Hematopoietic multipotent progenitor cell treated with erythropoietin and hydrocortisone succinate and interleukin-3 and kit ligand, for 6 days (in vitro differentiated cells): ENCODE measurements around the gene TRIM69.
"Not testable (repeated sequence)": the region's sequence is repeated elsewhere in the genome, so short reads cannot be mapped to it uniquely, and the experiment has no call there.

Source experiments
- DNase-seq: peaks from one replicate; pipeline ENCODE4 v3.0.0-alpha.2; 2015

TRIM69 gene

DNA sequence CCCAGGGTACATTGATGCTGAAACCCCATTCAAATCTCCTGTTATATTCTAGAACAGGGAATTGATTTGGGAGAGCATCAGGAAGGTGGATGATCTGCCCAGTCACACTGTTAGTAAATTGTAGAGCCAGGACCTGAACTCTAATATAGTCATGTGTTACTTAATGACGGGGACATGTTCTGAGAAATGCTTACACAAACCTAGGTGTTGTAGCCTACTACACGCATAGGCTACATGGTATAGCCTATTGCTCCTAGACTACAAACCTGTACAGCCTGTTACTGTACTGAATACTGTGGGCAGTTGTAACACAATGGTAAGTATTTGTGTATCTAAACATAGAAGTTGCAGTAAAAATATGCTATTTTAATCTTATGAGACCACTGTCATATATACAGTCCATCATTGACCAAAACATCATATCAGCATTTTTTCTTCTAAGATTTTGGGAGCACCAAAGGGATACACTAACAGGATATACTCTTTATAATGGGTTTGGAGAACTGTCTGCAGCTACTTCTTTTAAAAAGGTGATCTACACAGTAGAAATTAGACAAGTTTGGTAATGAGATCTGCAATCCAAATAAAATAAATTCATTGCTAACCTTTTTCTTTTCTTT, 19.2 kb upstream of the TRIM69 start:
- no peak for DNase-seq

DNA sequence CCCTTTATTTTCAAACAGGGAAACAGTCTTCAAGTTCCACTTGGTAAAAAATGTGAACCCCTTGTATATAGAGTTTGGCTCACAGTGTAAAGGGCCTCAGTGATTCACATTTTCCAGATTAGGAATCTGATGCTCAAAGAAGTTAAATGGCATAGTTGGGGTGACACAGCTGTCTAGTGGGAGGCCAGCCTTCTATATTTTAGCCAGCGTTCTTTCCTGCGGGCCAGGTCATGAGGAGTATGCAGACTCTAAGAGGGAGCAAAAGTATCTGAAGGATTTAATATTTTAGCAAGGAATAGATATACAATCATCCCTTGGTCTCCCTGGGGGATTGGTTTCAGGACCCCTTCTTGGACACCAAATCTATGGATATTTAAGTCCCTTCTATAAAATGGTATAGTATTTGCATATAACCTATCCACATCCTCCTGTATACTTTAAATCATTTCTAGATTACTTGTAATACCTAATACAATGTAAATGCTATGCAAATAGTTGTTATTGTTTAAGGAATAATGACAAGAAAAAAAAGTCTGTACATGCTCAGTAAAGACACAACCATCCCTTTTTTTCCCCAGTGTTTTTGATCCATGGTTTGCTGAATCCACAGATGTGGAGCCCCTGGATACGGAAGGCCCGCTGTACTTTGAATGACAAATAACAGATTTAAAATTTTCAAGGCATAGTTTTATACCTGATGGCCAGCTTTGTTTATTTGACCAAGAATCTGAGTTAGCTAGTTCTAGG, 18.0 kb upstream of the TRIM69 start:
- DNase-seq: no peak

DNA sequence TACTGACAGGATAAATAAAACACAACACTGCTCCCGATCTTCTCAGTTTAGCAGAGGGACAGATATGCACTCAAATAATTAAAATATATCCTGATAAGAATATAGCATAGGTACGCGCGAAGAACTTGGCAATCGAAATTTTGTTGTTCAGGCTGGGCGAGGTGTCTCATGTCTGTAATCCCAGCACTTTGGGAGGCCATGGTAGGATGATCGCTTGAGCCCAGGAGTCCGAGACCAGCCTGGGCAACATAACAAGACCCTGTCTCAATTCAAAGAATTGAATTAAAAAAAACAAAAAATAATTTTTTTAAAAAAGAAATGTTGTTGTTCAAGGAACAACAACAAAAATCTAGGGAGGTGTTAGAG, 17.4 kb upstream of the TRIM69 start:
- no peak for DNase-seq

DNA sequence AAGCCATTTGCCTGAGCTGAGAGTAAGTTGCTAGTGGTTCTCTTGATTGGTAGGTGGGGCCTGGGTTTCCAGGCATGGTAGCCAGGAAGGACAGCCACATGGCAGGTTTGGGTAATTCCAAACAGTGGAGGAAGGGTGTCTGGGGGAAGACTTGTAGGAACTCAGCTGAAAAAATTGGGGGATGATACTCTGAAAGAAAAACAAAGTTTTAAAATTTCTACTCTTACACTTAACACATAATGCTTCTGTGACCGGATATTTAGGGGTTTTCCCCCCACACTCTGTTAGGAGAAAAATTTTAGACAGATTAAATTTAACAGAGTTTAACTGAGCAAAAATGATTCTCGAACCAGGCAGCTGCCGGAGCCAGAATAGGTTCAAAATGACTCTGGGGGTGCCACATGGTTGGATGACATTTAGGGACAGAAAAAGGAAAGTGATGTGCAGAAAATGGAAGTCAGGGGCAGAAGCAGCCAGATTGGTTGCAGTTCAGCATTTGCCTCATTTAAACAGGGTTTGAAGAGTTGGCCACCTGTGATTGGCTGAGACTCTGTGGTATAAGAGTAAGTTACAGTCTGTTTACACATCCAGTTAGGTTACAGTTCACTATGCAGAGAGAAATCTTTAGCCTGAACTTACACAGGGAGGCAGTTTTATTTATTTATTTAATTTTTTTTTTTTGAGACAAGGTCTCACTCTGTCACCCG, 16.9 kb upstream of the TRIM69 start:
- peak; percentile 29 for DNase-seq

DNA sequence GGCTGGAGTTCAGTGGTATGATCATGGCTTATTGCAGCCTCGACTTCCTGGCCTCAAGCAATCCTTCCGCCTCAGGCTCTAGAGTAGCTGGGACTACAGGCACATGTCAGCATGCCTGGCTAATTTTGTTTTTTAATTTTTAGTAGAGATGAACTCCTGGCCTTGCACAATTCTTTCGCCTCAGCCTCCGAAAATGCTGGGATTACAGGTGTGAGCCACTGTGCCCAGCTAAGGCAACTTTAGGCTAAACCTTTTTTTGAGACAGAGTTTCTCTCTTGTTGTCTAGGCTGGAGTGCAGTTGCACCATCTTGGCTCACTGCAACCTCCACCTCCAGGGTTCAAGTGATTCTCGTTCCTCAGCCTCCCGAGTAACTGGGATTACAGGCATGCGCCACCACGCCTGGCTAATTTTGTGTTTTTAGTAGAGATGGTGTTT, 16.3 kb upstream of the TRIM69 start:
- DNase-seq: not testable (repeated sequence)

DNA sequence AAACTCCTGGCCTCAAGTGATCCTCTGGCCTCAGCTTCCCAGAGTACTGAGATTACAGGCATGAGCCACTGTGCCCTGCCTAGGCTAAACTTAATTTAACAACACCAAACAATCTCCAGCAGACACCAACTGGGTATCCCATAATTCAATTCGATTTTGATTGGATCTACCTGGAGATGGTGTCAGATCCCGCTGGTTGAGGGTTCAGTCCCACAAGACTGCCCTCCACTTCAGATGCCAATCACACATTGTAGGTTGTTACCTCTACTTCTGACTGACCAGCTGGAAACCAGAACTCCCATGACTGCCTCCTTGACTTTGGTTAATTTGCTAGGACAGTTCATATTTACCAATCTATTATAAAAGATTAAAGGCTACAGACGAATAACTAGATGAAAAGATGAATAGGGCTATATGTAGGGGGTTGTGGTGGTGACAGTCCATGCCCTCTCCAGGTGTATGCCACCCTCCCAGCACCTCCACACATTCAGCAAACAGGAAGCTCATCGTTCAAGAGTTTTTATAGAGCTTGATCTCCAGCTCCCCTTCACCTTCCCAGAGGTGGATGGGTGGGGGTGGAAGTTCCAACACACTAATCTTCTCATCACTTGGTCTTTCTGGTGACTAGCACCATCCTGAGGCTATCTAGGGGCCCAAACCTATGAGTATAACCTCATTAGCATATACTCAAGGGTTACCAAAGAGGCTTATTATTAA, 15.7 kb upstream of the TRIM69 start:
- no peak for DNase-seq

DNA sequence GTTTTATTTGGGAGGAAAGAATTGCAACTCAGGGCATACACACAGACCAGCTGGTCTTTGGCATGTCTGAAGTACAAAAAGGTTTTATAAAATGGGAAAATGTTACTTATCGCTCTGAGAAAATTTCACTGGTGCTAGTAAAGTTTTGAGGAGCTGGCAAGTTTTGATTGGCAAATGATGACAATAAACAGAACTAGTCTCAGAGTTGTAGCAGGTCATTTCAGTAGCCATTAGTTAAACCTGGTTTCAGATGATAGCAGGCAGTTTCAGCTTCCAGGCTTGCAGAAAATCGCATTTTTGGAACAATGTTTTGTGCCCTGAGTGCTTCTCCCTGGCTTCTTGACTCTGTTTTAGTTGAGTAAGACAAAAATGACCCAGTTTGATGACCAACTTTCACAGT, 14.3 kb upstream of the TRIM69 start:
- DNase-seq: no peak

DNA sequence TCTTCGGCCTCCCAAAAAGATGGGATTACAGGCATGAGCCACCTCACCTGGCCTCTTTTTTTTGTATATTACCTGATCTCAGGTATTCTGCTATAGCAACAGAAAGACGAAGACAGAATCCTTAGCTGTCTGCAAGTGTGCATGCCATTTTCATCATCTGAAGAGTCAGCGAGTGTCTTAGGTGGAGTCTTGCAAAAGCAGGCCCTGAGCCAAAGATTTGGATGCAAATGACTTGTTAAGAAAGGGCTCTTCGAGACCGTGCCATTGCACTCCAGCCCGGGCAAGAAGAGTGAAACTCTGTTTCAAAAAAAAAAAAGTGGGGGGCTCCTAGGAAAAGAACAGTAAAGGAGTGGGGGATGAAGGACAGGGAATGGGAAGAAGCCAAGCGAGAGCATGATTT, 10.2 kb upstream of the TRIM69 start:
- peak; percentile 47 for DNase-seq

DNA sequence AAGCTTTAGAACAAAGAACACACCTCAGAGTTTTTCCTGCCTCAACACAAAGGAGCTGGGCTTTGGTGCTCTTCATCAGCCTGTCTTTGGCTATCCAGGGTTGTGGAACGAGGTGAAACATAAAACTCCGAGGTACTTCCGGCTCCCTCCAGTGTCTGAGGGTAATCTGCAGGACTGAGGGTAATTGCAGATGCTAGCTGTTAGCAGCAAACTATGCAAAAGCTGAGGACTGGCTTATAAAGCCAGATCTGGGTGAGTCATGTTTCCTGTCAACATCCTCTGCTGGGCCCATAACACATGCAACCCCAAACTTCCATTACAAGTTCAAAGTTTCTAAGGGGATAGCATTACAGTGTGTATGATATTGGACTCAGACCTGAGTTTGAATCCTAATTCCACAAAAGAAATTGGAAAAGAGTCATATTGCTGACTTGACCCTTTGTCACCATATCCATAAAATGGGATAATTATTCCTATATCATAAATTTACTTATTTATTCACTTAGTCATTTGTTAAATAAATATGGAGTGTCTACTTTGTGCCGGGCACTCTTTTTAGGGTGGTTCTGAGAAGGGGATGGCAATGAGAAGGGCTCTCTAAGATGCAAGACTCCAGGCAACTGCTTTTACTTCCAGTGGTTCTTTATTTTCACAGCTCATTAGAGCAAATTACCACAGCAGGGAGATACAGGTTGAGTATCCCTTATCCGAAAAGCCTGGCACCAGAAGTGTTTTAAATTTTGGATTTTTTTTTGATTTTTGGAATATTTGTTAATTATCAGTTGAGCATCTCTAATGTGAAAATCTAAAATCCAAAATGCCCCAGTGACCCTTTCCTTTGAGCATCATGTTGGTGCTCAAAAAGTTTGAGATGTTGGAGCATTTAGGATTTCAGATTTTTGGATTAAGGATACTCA, 9.5 kb upstream of the TRIM69 start:
- peak; percentile 86 for DNase-seq

DNA sequence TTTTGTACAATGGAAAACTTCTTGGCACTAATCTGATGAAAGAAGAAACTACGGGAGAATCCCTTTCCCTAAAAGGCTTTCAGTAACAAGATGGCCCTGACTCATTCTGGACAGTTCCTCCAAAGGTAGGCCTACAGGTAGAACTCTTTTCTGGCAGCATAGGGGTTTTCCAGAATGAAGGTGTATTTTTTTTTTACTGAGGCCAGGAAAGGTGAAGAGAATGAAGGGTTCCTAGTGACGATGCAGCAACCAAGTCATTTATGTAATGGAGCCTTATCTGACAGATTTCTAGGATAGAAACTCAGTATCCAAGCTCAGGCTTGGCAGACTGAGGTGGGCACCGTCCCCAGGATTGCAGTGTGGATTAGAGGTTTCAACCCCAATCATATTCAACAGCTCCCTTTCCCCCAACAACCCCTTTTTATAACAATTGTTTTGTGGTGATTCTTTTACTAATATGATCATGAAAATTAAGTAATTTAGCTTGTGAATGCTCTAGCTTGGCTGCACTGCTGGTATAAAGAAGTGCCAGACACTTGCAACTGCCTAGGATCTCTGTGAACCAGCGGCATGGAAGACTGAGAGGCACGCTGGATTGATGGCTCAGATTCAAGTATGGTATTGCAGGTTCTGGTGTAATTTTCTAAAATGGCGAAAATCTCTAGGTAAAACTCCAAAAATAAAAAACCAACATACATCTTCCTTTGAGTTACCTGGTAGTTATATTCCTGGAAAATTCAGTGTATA, 8.7 kb upstream of the TRIM69 start:
- DNase-seq: no peak

DNA sequence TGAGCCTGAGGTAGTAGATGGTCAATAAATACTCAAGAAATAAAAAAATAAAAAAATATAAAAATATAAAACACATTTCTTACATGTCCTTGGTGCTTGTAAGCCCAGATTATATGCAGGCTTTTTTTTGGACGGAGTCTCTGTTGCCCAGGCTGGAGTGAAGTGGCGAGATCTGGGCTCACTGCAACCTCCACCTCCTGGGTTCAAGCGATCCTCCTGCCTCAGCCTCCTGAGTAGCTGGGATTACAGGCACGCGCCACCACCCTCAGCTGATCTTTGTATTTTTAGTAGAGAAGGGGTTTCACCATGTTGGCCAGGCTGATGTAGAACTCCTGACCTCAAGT, 8.1 kb upstream of the TRIM69 start:
- DNase-seq: not testable (repeated sequence)

DNA sequence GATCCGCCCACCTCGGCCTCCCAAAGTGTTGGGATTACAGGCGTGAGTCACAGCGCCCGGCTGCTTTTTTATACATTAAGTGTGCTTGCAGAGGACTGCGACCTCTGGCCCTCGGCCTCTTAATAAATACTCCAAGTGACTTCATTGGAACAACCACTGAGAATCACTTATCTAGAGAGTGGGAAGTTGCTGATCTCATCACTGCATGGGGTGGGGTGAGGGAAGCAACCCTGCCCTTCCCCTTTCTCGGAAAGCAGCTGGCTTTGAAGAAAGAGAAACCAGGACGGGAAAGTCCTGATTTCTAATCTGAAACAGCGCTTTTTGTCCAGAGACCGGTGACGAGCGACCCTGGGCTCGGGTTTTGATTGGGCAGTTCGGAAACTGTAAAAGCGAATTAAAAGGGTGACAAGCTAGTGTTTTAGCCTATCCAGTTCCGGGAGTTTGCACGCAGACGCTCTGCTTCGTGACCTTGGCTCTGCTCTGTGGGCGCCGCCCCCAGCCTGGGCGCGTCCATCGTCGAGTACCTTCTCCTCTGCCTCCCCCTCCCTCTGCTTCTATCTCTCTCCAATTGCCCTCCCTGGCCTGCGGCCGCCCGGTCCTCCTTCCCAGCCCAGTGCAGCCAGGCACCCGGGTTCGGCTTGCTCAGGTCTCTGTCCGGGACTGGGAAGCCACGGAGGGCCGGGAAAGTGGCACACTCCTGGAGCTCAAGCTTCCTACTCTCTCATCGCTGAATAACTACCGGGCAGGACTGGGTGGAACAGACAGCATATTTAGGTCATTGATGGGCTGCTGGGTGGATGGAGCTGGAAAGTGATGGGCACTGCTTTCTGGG, 7.5 kb upstream of the TRIM69 start:
- DNase-seq: peak; percentile 98

DNA sequence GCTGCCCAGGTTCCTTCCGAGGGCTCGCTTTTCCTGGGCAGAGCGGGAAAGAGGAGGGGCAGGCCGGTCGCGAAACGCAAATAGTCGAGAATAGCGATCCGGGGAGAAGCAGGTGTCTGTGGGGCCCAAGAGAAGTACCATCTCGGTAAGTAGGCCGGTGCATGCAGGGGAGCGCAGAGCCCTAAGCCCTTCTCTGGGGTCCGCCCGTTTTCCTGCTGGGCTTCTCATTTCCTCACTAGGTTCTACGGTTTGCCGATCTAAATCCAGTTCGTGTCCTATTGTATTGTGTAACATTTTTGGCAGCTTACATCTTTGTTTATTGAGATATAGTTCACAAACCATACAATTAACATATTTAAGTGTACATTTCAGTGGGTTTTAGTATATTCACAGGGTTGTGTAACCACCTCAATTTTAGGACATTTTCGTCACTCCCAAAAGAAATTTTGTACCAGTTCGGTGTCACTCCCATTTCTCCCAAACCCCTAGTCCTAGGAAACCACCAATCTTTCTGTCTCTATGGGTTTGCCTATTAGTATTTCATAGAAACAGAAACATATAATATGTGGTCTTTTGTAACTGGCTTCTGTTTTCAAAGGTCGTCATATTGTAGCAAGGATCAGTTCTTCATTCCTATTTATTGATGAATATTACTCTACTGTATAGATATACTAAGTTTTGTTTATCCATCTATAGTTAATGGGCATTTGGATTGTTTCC, 6.8 kb upstream of the TRIM69 start:
- peak; percentile 26 for DNase-seq

DNA sequence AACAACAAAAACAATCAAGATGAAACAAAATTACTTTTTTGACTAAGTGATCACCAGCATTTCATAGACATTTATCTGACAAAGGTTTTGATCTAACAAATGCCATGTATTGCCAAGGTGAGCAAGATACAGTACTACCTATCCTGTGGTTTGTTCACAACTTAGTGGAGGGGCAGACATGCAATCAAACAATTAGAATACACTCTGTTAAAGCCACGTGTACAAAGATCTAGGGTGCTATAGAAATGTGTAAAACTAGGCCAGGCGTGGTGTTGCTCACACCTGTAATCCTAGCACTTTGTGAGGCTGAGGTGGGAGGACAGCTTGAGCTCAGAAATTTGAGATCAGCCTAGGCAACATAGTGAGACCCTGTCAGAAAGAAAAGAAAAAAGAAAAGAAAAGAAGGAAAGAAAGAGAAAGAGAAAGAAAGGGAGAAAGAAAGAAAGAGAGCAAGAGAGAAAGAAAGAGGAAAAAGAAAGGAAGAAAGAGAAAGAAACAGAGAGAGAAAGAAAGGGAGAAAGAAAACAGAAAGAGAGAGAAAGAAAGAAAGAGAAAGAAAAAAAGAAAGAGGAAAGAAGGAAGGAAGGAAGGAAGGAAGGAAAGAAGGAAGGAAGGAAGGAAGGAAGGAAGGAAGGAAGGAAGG, 1.4 kb upstream of the TRIM69 start:
- no peak for DNase-seq

DNA sequence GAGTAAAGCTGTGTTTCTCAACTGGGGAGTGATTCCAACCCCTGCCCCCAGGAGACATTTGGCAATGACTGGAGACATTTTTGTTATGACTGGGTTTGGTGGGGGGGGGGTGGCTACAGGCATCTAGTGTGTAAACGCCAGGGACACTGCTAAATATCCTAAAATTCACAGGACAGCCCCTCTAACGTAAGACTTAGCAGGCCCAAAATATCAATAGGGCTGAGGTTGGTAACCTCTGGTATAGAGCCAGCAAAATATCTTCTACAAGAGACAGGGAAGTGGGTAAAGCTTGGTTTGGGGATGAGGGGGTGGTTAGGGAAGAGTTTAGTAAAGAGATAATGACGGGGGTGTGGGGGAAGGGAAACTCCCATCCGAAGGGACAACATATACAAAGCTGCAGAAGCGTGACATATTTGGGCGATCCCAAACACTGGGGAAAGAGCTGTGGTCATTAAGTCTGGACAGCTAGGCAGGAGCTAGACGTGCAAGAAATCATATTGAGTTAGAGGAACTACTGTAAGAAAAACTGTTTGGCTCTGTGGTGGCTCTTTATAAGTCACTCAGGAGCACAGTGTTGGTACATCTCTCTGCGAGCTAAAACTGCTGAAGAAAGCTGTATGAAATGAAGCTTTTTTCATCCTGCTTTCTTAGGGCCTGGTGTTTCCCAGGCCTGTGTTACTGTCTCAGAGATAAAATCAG, 697 bp upstream of the TRIM69 start:
- peak; percentile 33 for DNase-seq

DNA sequence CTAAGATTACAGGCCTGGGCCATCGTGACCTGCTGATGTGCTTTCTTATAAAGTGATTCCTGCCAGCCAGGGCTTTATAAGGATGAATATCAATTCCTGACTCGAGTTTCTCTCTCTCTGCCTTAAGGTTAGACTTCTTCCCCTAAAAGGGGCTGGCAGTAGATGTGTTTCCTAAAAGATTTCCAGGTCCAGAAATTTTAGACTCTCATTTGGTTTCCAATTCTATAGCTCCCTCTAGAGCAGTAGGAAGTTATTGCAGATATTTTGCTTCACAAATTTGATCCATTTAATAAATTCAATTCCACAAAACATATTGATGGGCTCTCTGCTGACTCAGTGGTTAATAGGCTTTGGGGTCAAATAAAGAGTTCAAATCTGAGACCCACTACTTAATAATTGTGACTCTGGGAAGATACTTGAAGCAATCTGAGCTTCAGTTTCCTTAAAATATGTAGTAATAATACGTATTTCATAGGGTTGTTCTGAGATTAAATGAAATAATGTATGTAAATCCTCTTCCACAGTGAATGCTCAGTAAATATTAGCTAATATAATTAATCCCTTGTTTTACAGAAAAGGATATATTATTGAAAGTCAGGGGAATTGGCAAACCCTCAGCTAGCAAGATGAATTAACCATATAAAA, 2.1 kb downstream of the TRIM69 start:
- peak; percentile 77 for DNase-seq

DNA sequence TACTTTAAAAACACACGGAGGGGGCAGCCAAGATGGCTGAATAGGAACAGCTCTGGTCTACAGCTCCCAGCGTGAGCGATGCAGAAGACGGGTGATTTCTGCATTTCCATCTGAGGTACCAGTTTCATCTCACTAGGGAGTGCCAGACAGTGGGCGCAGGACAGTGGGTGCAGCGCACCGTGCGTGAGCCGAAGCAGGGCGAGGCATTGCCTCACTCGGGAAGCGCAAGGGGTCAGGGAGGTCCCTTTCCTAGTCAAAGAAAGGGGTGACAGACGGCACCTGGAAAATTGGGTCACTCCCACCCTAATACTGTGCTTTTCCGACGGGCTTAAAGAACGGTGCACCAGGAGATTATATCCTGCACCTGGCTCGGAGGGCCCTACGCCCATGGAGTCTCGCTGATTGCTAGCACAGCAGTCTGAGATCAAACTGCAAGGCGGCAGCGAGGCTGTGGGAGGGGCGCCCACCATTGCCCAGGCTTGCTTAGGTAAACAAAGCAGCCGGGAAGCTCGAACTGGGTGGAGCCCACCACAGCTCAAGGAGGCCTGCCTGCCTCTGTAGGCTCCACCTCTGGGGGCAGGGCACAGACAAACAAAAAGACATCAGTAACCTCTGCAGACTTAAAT, 3.0 kb downstream of the TRIM69 start:
- not testable (repeated sequence) for DNase-seq

DNA sequence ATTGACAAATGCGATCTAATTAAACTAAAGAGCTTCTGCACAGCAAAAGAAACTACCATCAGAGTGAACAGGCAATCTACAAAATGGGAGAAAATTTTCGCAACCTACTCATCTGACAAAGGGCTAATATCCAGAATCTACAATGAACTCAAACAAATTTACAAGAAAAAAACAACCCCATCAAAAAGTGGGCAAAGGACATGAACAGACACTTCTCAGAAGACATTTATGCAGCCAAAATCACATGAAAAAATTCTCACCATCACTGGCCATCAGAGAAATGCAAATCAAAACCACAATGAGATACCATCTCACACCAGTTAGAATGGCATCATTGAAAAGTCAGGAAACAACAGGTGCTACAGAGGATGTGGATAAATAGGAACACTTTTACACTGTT, 7.1 kb downstream of the TRIM69 start:
- not testable (repeated sequence) for DNase-seq
